CD14-positive monocyte (primary cell): ENCODE results near the gene MKLN1. TPM values are rescaled to one million over a fixed set of nuclear protein-coding genes. Genes with fewer than 3 reads are reported as not detected.

ENCODE experiments used
- DNase-seq, 3 donors: peaks; one replicate each; pipeline ENCODE4 v3.0.0-alpha.2; 2011 to 2022
- H2AFZ ChIP-seq: 2 replicates; pipeline ENCODE4 v1.6.0; 2012; ENCODE audit warnings: mild to moderate bottlenecking, low read depth, low read length, inconsistent platforms; ENCODE audit not compliant: insufficient read depth, poor library complexity, severe bottlenecking
- H3K27ac ChIP-seq, 2 donors: 1 replicate in 1 of 2; 2 replicates in 1 of 2; pipeline ENCODE4 v1.5.1; 2012 to 2013; ENCODE audit warnings: low read length in 2 of 2, control low read depth in 1 of 2, inconsistent platforms in 1 of 2, low read depth in 1 of 2, mild to moderate bottlenecking in 1 of 2
- H3K27me3 ChIP-seq, 2 donors: one replicate each; pipeline versions ENCODE4 v1.6.0 to v1.6.1; 2011 to 2013; ENCODE audit warnings: low read length in 2 of 2; ENCODE audit not compliant: control insufficient read depth in 2 of 2, insufficient read depth in 2 of 2
- H3K36me3 ChIP-seq, 2 donors: replicated peaks in 1 of 2; 1 replicate in 1 of 2; 2 replicates in 1 of 2; pipeline versions ENCODE4 v1.5.1 to v1.6.1; 2012 to 2013; ENCODE audit warnings: low read length in 2 of 2, control low read depth in 1 of 2, inconsistent platforms in 1 of 2, mild to moderate bottlenecking in 1 of 2; ENCODE audit not compliant: insufficient read depth in 2 of 2, control insufficient read depth in 1 of 2
- H3K4me1 ChIP-seq, 2 donors: 1 replicate in 1 of 2; 2 replicates in 1 of 2; pipeline versions ENCODE4 v1.5.1 to v1.6.1; 2012 to 2013; ENCODE audit warnings: low read length in 2 of 2, control low read depth in 1 of 2, inconsistent platforms in 1 of 2, mild to moderate bottlenecking in 1 of 2, moderate library complexity in 1 of 2; ENCODE audit not compliant: insufficient read depth in 2 of 2, control insufficient read depth in 1 of 2
- H3K4me2 ChIP-seq: replicated peaks from 2 replicates; pipeline ENCODE3; 2012; ENCODE audit warnings: low read length, moderate library complexity, mild to moderate bottlenecking; ENCODE audit not compliant: poor library complexity, severe bottlenecking; ENCODE audit errors: extremely low read depth
- H3K4me3 ChIP-seq, 3 experiments: fragments of 200-600 bp in 1 of 3; sonication (generic) in 1 of 3; replicated peaks in 1 of 3; 1 replicate in 2 of 3; 2 replicates in 1 of 3; pipeline ENCODE4 v1.5.1; 2011 to 2013; ENCODE audit warnings: low read length in 3 of 3, mild to moderate bottlenecking in 3 of 3, control low read depth in 2 of 3, low read depth in 2 of 3, inconsistent platforms in 1 of 3, moderate library complexity in 1 of 3
- H3K79me2 ChIP-seq: 2 replicates; pipeline ENCODE4 v1.6.0; 2012; ENCODE audit warnings: mild to moderate bottlenecking, control low read depth, inconsistent platforms, low read length, moderate library complexity; ENCODE audit not compliant: insufficient read depth
- H3K9ac ChIP-seq: 2 replicates; pipeline ENCODE4 v1.6.0; 2017; ENCODE audit warnings: low read length, mild to moderate bottlenecking; ENCODE audit not compliant: insufficient read depth, poor library complexity, severe bottlenecking
- H3K9me3 ChIP-seq, 2 donors: replicated peaks in 1 of 2; 1 replicate in 1 of 2; 2 replicates in 1 of 2; pipeline versions ENCODE4 v1.5.1 to v1.6.1; 2012 to 2013; ENCODE audit warnings: low read length in 2 of 2, control low read depth in 1 of 2; ENCODE audit not compliant: control insufficient read depth in 1 of 2, insufficient read depth in 1 of 2
- H4K20me1 ChIP-seq: 2 replicates; pipeline ENCODE4 v1.6.0; 2012; ENCODE audit warnings: mild to moderate bottlenecking, low read length, control low read depth, moderate library complexity; ENCODE audit not compliant: insufficient read depth
- H3K27ac Mint-ChIP-seq, 7 donors: one replicate each; pipeline ENCODE4 v1.8.0; 2020; ENCODE audit warnings: mild to moderate bottlenecking in 7 of 7, mixed read lengths in 7 of 7, moderate library complexity in 6 of 7, inconsistent platforms in 2 of 7
- H3K27me3 Mint-ChIP-seq, 3 donors: one replicate each; pipeline ENCODE4 v1.8.0; 2021 to 2022; ENCODE audit warnings: low read depth in 3 of 3, mild to moderate bottlenecking in 3 of 3, mixed read lengths in 3 of 3, moderate library complexity in 3 of 3, inconsistent platforms in 1 of 3
- H3K36me3 Mint-ChIP-seq, 2 donors: one replicate each; pipeline ENCODE4 v1.8.0; 2020; ENCODE audit warnings: mixed read lengths in 2 of 2, inconsistent platforms in 1 of 2, mild to moderate bottlenecking in 1 of 2
- H3K4me1 Mint-ChIP-seq: one replicate; pipeline ENCODE4 v1.8.0; 2020; ENCODE audit warnings: mild to moderate bottlenecking, mixed read lengths
- H3K4me3 Mint-ChIP-seq, 2 donors: one replicate each; pipeline ENCODE4 v1.8.0; 2020; ENCODE audit warnings: mild to moderate bottlenecking in 2 of 2, mixed read lengths in 2 of 2, moderate library complexity in 1 of 2
- H3K9me3 Mint-ChIP-seq, 7 donors: one replicate each; pipeline ENCODE4 v1.8.0; 2020 to 2022; ENCODE audit warnings: mixed read lengths in 7 of 7, mild to moderate bottlenecking in 6 of 7, moderate library complexity in 6 of 7, inconsistent platforms in 2 of 7
- CTCF ChIP-seq: fragments of 200-600 bp; IDR thresholded peaks from one replicate; pipeline ENCODE4 v1.8.0; 2022; ENCODE audit warnings: antibody characterized with exemption, mild to moderate bottlenecking
- WGBS: methylation state at CpG from one replicate; pipeline ENCODE4 v1.1.5; 2013; ENCODE audit warnings: missing lambda C conversion rate; ENCODE audit not compliant: insufficient coverage; 5-methylcytosine and 5-hydroxymethylcytosine counted together
- intact Hi-C, 2 donors: fragments of 100-400 bp; cut with micrococcal nuclease; formaldehyde crosslinking; loops; one replicate each; pipeline versions ENCODE4 v1.15.0 to v1.15.1; 2023
- polyA plus RNA-seq, 3 donors: library from polyadenylated mRNA; depleted of rRNA in 1 of 3; unstranded in 2 of 3; stranded (reverse) in 1 of 3; fragments of 300-500 nt in 2 of 3; fragments of >200 nt in 1 of 3; fragmentation: Illumina TruSeq in 2 of 3; gene quantifications; 1 replicate in 2 of 3; 2 replicates in 1 of 3; pipeline ENCODE4 v1.2.3, GENCODE V29; 2012 to 2021

The MKLN1 gene
- polyA plus RNA-seq, 3 donors = 12.2 to 18.5 (median 17.2) TPM

GRCh38 chr7:131338173-131338572 is 10.5 kb downstream of the MKLN1 start:
- Histone ChIP-seq H3K27me3 (no peaks in the 10 kb centered on the region), H3K9ac (no peak overlapping the region), H3K4me3 (no peak overlapping the region), H3K36me3 (peaks cover 0 to 5% of the 10 kb centered on the region in 2 donors), H3K9me3 (peaks cover 0 to 16% of the 10 kb centered on the region in 2 donors), H3K4me2 (no peak overlapping the region), H4K20me1 (peaks cover 62% of the 10 kb centered on the region), H2AFZ (no peak overlapping the region), H3K27ac (no peak overlapping the region), H3K79me2 (peaks cover 99% of the 10 kb centered on the region), H3K4me1 (peaks cover 0 to 9% of the 10 kb centered on the region in 2 donors)
- peaks cover 12 to 27% (median 23%) of the 10 kb centered on the region in 7 donors for H3K9me3 Mint-ChIP-seq
- H3K27ac Mint-ChIP-seq = no peak overlapping the region
- H3K4me3 Mint-ChIP-seq = no peak overlapping the region
- peaks cover 14 to 36% of the 10 kb centered on the region in 2 donors for H3K36me3 Mint-ChIP-seq
- DNase-seq = no peak
- peaks cover 16% of the 10 kb centered on the region for H3K4me1 Mint-ChIP-seq
- intact Hi-C loops = no loop called here
- TF ChIP-seq CTCF = no peak
- H3K27me3 Mint-ChIP-seq = no peaks in the 10 kb centered on the region

GRCh38 chr7:131338691-131339390 is 11.2 kb downstream of the MKLN1 start:
- intact Hi-C loops = no loop called here
- peaks cover 12 to 23% (median 22%) of the 10 kb centered on the region in 7 donors for H3K9me3 Mint-ChIP-seq
- Histone ChIP-seq H3K27ac (no peak overlapping the region), H3K27me3 (no peaks in the 10 kb centered on the region), H2AFZ (no peak overlapping the region), H3K4me3 (no peak overlapping the region), H3K9ac (no peak overlapping the region), H3K36me3 (no peaks in the 10 kb centered on the region), H3K79me2 (peaks cover 99% of the 10 kb centered on the region), H3K4me2 (no peak overlapping the region), H4K20me1 (peaks cover 69% of the 10 kb centered on the region), H3K4me1 (peaks cover 0 to 11% of the 10 kb centered on the region in 2 donors), H3K9me3 (peaks cover 0 to 16% of the 10 kb centered on the region in 2 donors)
- no peak for TF ChIP-seq CTCF
- WGBS = 100% methylated on average over 2 of the region's 7 CpGs
- no peak overlapping the region for H3K27ac Mint-ChIP-seq
- H3K4me1 Mint-ChIP-seq = peaks cover 22% of the 10 kb centered on the region
- no peaks in the 10 kb centered on the region for H3K27me3 Mint-ChIP-seq
- H3K4me3 Mint-ChIP-seq = no peak overlapping the region
- H3K36me3 Mint-ChIP-seq = peaks cover 11 to 30% of the 10 kb centered on the region in 2 donors
- DNase-seq = no peak
